ENCODE data around the gene TBC1D23. TPM values are rescaled to one million over a fixed set of nuclear protein-coding genes. Genes with fewer than 3 reads are reported as not detected.
A peak's percentile ranks its signal among the peaks of the same experiment; 100 is the strongest.
"Not testable (repeated sequence)": the region's sequence is repeated elsewhere in the genome, so short reads cannot be mapped to it uniquely, and the experiment has no call there.

Gene TBC1D23
- total RNA-seq, 1 donor from 2014 or later = 24.4 TPM

GRCh38 chr3:100289339-100289738, 28.5 kb downstream of the TBC1D23 start:
- DNase-seq (ENCODE audit: extremely low read depth, low read depth, low spot score) = peak; percentile 25

DNA sequence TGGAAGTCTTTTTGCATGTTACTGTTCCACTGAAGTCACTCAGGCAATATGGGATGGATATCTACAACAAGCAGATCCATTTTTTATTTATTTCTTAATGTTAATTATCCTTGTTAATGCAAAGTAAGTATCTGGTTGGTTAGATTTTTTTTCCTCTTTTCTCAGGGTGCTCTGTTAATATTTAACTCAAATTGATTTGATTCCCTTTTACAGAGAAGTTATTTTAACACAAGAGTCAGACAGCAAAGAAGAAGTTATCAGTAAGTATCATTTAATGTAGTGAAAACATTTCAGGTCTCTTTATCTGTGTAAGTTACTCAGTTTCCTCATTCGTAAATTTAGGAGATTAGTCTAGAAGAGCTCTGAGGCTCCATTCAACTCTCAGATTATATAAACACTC, 34.3 kb downstream of the TBC1D23 start:
- no peak for DNase-seq (ENCODE audit: extremely low read depth, low read depth, low spot score)

GRCh38 chr3:100297784-100298183, 37.0 kb downstream of the TBC1D23 start:
- DNase-seq (ENCODE audit: extremely low read depth, low read depth, low spot score) = no peak

DNA sequence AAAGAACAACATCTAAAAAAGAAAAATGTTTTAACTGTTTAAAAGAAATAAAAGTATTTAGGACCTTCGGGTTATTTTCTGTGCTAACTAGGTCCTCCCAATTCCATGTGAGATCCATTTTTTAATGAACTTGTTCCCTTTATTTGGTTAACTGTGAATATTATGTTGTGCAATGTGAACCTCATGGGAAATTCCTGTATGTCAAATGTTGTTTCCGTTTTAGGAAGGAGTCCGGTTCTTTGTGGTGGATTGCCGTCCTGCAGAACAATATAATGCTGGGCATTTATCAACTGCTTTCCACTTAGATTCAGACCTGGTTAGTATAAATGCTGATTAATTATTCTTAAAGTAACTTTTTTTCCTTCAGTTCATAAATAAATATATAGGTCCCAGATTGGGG, 38.2 kb downstream of the TBC1D23 start:
- DNase-seq (ENCODE audit: extremely low read depth, low read depth, low spot score) = no peak

- DNase-seq (ENCODE audit: extremely low read depth, low read depth, low spot score) = no peak
Measured at GRCh38 chr3:100306695-100307094, 45.9 kb downstream of the TBC1D23 start.

DNA sequence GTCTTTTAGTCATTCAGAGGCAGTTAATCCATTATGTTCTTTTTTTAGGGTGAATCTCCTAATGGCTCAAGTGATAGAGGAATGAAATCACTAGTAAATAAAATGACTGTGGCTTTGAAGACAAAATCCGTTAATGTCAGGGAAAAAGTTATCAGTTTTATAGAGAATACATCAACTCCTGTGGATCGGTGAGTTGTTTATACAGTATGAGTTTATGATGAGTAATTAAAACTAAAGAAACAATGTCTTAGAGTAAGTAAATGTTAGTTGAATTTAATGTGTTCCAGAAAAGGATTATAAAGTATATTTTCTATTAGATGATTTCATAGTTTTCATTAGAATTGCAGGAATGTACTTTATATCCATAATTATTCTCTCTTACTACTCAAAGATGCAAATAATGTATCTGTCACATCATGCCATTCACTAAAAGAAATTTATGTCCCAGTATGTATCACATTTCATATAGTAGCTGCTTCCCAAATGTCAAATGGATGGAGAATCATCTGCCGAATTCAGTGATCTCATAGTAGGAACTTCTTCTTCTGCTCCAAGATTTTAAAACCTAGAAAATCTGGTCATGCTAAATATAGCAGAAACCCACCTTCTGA, 49.7 kb downstream of the TBC1D23 start:
- no peak for DNase-seq (ENCODE audit: extremely low read depth, low read depth, low spot score)

DNA sequence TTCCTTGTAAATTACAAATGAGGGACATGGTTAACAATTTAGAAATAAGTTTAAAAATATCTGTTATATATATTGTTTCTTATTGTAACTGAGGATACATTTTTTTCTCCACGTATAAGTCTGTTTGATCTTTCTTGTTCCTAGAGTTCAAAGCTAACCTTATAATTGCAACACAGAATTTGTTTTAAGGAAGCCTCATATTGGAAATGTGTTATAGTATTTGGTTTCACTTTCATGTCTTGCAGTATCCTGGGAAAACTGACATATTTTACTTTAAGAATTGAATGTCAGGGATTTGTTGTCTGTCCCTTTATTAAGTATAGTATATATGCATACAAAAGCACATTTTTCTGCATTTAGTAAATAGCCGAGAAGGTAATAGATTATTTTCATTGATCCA, 50.2 kb downstream of the TBC1D23 start:
- DNase-seq (ENCODE audit: extremely low read depth, low read depth, low spot score) = no peak

DNA sequence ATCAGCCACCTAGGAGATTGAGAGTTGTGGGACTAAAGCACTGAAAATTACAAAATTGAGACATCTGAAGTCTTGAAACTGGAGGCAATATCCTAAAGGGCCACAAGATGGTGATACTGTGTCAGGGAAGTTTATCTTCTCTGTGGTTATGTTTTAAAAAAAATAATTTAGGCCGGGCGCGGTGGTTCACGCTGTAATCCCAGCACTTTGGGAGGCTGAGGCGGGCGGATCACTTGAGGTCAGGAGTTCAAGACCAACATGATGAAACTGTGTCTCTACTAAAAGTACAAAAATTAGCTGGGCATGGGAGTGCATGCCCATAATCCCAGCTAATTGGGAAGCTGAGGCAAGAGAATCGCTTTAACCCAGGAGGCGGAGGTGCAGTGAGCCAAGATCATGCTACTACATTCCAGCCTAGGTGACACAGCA, 55.9 kb downstream of the TBC1D23 start:
- DNase-seq (ENCODE audit: extremely low read depth, low read depth, low spot score) = peak; percentile 25

- DNase-seq (ENCODE audit: extremely low read depth, low read depth, low spot score) = no peak
Measured at GRCh38 chr3:100317912-100318311, 57.1 kb downstream of the TBC1D23 start.

DNA sequence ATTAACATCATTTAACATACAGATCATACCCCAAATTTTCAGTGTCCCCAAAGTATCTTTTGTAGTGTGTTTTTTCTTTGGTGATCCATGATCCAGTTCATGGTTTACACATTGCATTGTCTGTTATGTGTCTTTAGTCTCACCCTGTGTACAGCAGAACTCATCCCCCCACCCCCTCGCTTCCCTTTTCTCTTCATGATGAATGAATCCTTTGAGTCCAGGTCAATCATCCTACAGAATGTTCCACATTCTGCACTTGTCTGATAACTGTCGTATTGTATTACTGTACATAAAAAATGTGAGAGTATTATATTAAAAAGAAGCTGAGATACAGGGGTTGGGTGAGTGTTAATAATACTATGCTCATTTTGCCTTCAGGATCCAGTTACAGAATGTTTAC, 59.2 kb downstream of the TBC1D23 start:
- no peak for DNase-seq (ENCODE audit: extremely low read depth, low read depth, low spot score)

- no peak for DNase-seq (ENCODE audit: extremely low read depth, low read depth, low spot score)
Measured at GRCh38 chr3:100324044-100324443, 63.3 kb downstream of the TBC1D23 start.

DNA sequence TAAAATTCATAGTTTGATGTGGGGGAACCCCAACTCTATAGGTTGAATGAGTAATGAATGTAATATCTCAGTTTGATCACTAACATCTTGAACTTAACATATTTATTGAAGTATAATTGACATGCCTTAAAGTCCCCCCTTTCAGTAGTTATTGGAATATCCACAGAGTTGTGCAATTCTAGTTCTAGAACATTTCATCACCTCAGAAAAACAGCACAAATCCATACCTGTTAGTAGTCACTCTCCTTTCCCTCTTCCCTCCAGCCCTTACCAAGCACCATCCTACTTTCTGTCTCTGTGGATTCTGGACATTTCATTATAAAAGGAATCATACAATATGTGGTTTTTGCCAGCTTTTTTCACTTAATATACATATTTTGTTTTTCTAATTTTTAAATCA, 65.0 kb downstream of the TBC1D23 start:
- DNase-seq (ENCODE audit: extremely low read depth, low read depth, low spot score) = no peak

- not testable (repeated sequence) for DNase-seq (ENCODE audit: extremely low read depth, low read depth, low spot score)
Measured at GRCh38 chr3:100327377-100327776, 66.6 kb downstream of the TBC1D23 start.

GRCh38 chr3:100329800-100330489, 69.2 kb downstream of the TBC1D23 start:
- DNase-seq (ENCODE audit: extremely low read depth, low read depth, low spot score) = no peak

DNA sequence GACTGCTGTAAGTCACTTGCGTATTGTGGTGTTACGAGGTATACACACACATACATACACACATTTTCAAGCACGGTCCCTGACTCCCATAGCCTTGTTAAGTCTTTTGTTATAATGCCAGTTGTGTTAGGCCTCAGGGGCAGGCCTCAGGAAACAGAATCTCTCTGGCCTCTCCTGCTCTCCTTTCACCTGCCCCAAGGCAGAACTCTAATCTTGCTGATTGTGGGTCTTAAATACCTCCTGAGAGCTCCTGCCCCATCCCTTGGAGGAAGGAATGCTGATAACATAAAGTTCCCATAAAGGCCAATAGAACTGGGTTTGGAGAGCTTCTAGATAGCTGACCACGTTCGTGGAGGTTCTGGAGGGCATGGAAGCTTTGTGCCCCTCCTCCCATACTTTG, 69.9 kb downstream of the TBC1D23 start:
- no peak for DNase-seq (ENCODE audit: extremely low read depth, low read depth, low spot score)

GRCh38 chr3:100331660-100332059, 70.9 kb downstream of the TBC1D23 start:
- no peak for DNase-seq (ENCODE audit: extremely low read depth, low read depth, low spot score)

DNA sequence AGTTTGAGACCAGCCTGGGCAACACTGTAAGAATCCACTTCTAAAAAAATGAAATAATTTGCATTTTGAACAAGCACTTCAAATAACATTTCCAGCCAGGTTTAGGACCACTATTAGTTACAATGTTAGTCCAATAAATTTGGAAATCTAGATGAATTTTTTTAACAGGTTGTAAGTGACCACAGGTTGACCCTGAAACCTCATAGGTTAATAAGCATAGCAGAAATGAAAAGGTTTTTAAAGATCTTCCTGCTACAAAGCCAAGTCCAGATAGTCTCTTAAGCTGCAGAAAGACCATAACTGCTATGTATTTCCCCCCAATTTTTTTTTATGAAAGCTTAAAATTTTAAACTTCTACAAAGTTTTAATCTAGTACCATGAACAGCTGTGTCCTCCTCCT, 72.3 kb downstream of the TBC1D23 start:
- no peak for DNase-seq (ENCODE audit: extremely low read depth, low read depth, low spot score)

DNA sequence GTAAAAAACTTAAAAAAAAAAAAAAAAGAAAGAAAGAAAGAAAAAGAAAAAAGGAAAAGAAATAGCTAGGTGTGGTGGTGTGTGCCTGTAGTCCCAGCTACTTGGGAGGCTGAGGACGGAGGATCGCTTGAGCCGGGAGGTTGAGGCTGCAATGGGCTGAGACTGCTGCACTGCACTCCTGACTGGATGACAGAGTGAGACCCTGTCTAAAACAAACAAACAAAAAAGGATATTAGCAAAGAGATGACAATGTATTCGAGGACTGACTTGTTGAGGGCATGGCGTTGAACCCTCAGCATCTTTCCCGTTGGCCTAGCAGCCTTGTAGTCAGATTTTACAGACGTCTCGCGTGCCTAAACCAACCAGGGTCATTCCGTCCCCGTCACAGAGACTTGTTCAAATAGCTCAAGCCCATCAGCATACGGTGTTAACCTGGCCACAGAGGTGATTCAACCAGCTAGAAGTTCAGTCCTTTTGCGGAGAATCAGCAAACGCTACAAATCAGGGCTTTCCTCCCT, 73.2 kb downstream of the TBC1D23 start:
- peak; percentile 10 for DNase-seq (ENCODE audit: extremely low read depth, low read depth, low spot score)

DNA sequence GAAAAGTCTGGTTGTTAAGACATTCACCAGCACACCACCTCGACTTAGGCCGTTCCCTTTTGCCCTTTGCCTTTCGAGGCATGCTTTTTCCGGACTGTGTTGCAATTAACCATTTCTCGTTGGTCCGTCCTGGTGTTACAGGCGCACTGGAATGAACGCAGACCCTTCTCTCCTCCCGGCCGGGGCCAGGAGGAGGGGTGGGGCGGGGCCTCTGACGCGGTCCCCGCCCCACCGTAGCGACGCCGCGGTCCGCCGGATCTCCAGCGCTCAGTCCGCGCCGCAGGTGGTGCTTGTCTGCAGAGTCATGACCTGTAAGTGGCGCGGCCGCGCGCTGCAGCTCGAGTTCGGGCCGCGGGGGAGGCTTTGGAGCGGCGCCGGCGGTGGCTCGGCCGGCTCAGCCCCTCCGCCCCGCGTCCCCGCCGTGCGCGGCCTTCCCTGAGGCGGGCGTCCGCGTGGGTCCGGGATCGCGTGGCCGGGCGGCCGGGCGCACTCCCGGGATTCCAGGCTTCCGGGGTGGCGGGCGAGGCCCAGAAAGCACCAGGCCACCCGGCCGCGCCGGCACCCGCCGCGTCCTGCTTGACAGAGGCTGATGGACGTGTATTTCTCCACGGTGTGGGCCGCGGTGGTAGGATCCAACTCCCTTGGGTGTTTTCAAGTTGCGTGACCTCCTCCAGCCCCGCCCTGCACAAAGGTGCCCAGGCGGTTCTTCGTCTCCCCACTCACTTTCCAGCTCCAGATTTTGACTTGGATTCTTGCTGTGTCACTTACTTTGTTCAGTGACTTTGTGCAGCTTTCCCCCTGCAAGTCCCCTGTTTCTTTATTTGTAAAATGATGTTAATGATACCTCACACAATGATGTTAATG, 73.9 kb downstream of the TBC1D23 start, which contains the start of gene NIT2:
Gene NIT2, plus strand, starts transcription at position 270 of the 864 bp plus-strand sequence. Its CDS starts 35 bp downstream, at position 305.
- DNase-seq (ENCODE audit: extremely low read depth, low read depth, low spot score) = peak; percentile 2

DNA sequence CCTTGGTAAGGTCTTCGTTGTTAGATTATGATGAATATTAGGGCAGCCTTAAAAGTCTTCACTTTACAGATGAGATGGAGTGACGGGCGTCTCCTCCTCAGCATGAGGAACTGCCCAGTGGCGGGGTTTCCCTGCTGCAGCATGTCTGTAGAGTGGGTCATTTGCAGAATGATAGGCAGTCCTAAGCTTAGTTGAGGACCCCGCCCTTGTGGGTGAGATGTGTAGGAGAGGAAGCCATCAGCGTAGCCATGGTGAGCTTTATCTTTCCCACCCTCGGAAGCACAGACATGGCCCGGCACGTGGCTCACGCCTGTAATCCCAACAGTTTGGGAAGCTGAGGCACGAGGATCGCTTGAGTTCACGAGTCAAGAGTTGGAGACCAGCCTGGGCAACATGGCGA, 74.6 kb downstream of the TBC1D23 start:
- DNase-seq (ENCODE audit: extremely low read depth, low read depth, low spot score) = no peak

DNA sequence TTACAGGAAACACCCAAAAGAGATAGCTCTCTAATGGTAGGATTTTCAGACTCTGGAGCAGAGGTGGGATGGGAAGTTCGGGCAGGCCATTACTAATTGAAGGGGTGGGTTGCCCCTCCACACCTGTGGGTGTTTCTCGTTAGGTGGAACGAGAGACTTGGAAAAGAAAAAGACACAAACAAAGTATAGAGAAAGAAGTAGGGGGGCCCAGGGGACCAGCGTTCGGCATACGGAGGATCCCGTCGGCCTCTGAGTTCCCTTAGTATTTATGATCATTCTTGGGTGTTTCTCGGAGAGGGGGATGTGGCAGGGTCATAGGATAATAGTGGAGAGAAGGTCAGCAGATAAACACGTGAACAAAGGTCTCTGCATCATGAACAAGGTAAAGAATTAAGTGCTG, 75.4 kb downstream of the TBC1D23 start:
- DNase-seq (ENCODE audit: extremely low read depth, low read depth, low spot score) = not testable (repeated sequence)
